Mucosa of descending colon (tissue), 3 donors: Measurements from ENCODE around the gene TXNDC11. TPM values are rescaled to one million over a fixed set of nuclear protein-coding genes. Genes with fewer than 3 reads are reported as not detected.
"Not testable (repeated sequence)": the region's sequence is repeated elsewhere in the genome, so short reads cannot be mapped to it uniquely, and the experiment has no call there.

ENCODE experiments used
- ATAC-seq: fragments of 200-7000 bp; cut with Tn5 transposase; one replicate; pipeline ENCODE4 v1.9.1; 2020; ENCODE audit warnings: mild to moderate bottlenecking, moderate library complexity
- DNase-seq, 3 donors: peaks; one replicate each; pipeline ENCODE4 v3.0.0-alpha.2; 2020
- H3K36me3 ChIP-seq: fragments of 200-600 bp; one replicate; pipeline ENCODE4 v1.8.0; 2021; ENCODE audit warnings: low read depth, mild to moderate bottlenecking
- H3K4me1 ChIP-seq: fragments of 200-600 bp; one replicate; pipeline ENCODE4 v1.8.0; 2021; ENCODE audit warnings: low read depth, mild to moderate bottlenecking
- H3K4me3 ChIP-seq: fragments of 200-600 bp; one replicate; pipeline ENCODE4 v1.8.0; 2021; ENCODE audit warnings: mild to moderate bottlenecking
- H3K9me3 ChIP-seq: fragments of 200-600 bp; one replicate; pipeline ENCODE4 v1.8.0; 2021; ENCODE audit warnings: mild to moderate bottlenecking
- intact Hi-C, 2 donors: fragments of 100-400 bp; cut with DNase I in 1 of 2; cut with micrococcal nuclease in 1 of 2; formaldehyde crosslinking; loops; one replicate each; pipeline versions ENCODE4 v1.11.0 to v1.11.1; 2022; cut with DNase I, micrococcal nuclease
- long read RNA-seq, 2 donors: library from polyadenylated mRNA; unstranded; transcript quantifications; one replicate each; pipeline ENCODE4 v2.0.0, GENCODE V29; 2019 to 2021
- total RNA-seq, 3 donors: library from RNA; stranded (reverse); fragmentation: NEBNext Ultra II Directional in 2 of 3; extraction: Animal tissue kit (Norgen Biotek cat#: 25700) in 2 of 3; gene quantifications; one replicate each; pipeline versions ENCODE4 v1.2.1 to v1.2.4, GENCODE V29; 2021 to 2023
- TF ChIP-seq, protein P1 (sequence below): fragments of 200-600 bp; IDR thresholded peaks from one replicate; pipeline ENCODE4 v1.8.0; 2022; ENCODE audit warnings: antibody characterized with exemption, mild to moderate bottlenecking
- donor health status: DM: no; HTN: no; CAD: no; lungs with moderate emphysema.
- donor health status: DM: no; HTN: no; CAD: no.
- donor health status: DM: no; HTN: yes; CAD: no.

The TXNDC11 gene, protein sequence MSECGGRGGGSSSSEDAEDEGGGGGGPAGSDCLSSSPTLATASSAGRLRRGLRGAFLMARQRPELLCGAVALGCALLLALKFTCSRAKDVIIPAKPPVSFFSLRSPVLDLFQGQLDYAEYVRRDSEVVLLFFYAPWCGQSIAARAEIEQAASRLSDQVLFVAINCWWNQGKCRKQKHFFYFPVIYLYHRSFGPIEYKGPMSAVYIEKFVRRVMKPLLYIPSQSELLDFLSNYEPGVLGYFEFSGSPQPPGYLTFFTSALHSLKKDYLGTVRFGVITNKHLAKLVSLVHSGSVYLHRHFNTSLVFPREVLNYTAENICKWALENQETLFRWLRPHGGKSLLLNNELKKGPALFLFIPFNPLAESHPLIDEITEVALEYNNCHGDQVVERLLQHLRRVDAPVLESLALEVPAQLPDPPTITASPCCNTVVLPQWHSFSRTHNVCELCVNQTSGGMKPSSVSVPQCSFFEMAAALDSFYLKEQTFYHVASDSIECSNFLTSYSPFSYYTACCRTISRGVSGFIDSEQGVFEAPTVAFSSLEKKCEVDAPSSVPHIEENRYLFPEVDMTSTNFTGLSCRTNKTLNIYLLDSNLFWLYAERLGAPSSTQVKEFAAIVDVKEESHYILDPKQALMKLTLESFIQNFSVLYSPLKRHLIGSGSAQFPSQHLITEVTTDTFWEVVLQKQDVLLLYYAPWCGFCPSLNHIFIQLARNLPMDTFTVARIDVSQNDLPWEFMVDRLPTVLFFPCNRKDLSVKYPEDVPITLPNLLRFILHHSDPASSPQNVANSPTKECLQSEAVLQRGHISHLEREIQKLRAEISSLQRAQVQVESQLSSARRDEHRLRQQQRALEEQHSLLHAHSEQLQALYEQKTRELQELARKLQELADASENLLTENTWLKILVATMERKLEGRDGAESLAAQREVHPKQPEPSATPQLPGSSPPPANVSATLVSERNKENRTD
- 10 to 100 TPM; 52.3 to 71.9 (median 60.3) TPM for total RNA-seq
- long read RNA-seq, donor 1, transcript TXNDC11-201 (12 exons, 3,140 nt): major isoform, 37 of 56 reads
- long read RNA-seq, donor 1, partial matches to known transcripts: 1 of 56 reads
- long read RNA-seq, donor 1, other reads (novel, unspliced or antisense): 18 of 56 reads
- long read RNA-seq, donor 2, transcript TXNDC11-201 (12 exons, 3,140 nt): major isoform, 7 of 17 reads
- long read RNA-seq, donor 2, partial matches to known transcripts: 5 of 17 reads
- long read RNA-seq, donor 2, other reads (novel, unspliced or antisense): 5 of 17 reads

DNA sequence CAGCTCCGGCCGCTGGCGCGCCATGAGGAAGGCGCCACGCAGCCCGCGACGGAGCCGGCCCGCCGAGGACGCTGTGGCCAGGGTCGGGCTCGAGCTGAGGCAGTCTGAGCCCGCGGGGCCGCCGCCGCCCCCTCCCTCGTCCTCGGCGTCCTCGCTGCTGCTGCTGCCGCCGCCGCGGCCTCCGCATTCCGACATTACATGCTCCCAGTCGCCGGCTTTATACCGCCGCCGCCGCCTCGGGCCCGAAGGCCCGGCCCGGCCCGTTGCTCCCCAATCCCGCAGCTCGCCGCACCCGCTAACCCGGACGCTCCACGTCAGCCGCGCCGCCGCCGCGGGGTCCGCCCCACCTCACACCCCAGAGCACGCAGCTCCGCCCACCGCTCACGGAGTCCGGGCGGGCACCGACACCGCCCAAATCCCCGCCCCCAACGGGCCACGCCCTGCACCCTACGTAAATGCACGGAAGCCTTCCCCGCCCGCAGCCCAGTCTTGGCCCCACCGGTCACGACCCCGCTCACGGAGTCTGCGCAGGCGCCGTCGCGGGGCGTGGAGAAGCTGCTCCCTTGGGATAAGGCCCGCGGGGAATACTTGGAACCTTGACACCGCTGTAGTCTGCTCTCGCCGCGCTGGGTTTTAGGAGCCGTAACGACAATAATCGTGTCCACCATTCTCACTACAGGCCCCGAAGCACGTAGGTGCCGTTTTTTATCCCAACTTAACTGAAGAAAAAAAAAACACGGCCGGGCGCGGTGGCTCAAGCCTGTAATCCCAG, at the start of gene TXNDC11:
Gene TXNDC11 (minus strand): TSS at position 322 of the 772 bp plus-strand sequence. CDS start 127 bp downstream, at position 195.
- Histone ChIP-seq H3K36me3 (peaks cover 4% of the 10 kb centered on the region), H3K9me3 (no peaks in the 10 kb centered on the region), H3K4me1 (peaks cover 34% of the 10 kb centered on the region), H3K4me3 (peak within 1 kb of the TSS; percentile 84)
- DNase-seq (peak; percentile 100), ATAC-seq (peak; percentile 95)
- TF ChIP-seq, protein P1, sequence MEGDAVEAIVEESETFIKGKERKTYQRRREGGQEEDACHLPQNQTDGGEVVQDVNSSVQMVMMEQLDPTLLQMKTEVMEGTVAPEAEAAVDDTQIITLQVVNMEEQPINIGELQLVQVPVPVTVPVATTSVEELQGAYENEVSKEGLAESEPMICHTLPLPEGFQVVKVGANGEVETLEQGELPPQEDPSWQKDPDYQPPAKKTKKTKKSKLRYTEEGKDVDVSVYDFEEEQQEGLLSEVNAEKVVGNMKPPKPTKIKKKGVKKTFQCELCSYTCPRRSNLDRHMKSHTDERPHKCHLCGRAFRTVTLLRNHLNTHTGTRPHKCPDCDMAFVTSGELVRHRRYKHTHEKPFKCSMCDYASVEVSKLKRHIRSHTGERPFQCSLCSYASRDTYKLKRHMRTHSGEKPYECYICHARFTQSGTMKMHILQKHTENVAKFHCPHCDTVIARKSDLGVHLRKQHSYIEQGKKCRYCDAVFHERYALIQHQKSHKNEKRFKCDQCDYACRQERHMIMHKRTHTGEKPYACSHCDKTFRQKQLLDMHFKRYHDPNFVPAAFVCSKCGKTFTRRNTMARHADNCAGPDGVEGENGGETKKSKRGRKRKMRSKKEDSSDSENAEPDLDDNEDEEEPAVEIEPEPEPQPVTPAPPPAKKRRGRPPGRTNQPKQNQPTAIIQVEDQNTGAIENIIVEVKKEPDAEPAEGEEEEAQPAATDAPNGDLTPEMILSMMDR: no peak
- intact Hi-C loops: loop anchor here in 1 of 2 donors (5.0 kb wide), 1 partner anchor 55 kb away; the partner anchor contains the start of gene ZC3H7A

DNA sequence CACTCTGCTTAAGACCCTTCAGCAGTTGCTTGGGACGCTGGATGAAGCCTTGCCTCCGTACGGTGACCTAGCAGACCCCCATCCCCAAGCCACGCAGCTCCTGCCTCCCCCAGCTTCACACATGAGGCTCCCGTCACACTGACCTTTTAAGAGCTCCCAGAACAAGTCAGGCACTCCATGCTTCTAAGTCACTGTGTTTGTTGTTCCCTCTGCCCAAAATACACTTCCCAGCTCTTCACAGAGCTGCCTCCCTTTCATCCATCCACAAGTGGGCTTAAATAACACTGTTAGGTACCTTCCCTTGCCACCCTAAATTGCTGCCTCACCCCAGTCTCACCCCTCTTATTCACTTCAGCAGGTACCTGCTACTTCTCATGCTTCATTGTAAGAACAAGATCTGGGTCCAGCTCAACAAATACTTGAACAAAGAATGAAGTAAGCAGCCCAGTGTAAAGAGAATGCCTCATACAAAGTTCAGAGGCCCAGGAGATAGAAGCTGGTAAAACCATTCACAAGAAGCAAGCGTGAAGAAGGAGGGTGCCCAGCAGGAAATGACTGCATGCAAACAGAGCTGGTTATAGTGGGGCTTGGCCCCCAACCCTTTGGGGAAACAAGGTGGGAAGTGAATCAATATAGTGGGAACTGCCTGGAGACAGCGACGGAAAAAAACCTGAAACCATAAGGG, 48.6 kb upstream of the TXNDC11 start:
- TF ChIP-seq, protein P1: no peak
- intact Hi-C loops: no loop called here
- DNase-seq (no peak), ATAC-seq (no peak)
- Histone ChIP-seq H3K4me3 (no peak overlapping the region), H3K36me3 (no peaks in the 10 kb centered on the region), H3K9me3 (no peaks in the 10 kb centered on the region), H3K4me1 (peaks cover 39% of the 10 kb centered on the region)

- Histone ChIP-seq H3K4me3 (no peak overlapping the region), H3K4me1 (peaks cover 38% of the 10 kb centered on the region), H3K36me3 (no peaks in the 10 kb centered on the region), H3K9me3 (no peaks in the 10 kb centered on the region)
- TF ChIP-seq, protein P1: no peak
- intact Hi-C loops: no loop called here
- DNase-seq (no peak), ATAC-seq (no peak)
Observed at GRCh38 chr16:11788914-11789313, 46.3 kb upstream of the TXNDC11 start.

DNA sequence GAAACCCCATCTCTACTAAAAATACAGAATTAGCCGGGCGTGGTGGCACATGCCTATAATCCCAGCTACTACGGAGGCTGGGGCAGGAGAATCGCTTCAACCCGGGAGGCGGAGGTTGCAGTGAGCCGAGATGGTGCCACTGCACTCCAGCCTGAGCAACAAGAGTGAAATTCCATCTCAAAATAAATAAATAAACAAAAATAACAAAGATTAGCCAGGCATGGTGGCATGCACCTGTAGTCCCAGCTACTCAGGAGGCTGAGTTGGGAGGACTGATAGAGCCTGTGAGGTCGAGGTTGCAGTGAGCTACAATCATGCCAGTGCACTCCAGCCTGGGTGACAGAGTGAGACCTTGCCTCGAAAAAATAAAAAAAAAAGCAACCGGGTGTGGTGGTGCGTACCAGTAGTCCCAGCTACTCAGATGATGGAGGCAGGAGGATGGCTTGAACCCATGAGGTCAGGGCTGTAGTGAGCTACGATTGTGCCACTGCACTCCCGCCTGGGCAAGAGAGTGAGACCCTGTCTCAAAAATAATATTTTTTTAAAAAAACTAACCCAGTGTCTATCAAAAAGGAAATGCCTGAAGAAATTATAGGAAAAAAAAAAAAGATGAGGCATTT, 42.4 kb upstream of the TXNDC11 start:
- DNase-seq, ATAC-seq, H3K36me3 ChIP-seq, H3K4me3 ChIP-seq, intact Hi-C loops, H3K9me3 ChIP-seq: not testable (repeated sequence)
- peaks cover 30% of the 10 kb centered on the region for H3K4me1 ChIP-seq

- H3K36me3 ChIP-seq, H3K9me3 ChIP-seq, ATAC-seq, intact Hi-C loops, H3K4me3 ChIP-seq, DNase-seq: not testable (repeated sequence)
- H3K4me1 ChIP-seq: peaks cover 30% of the 10 kb centered on the region
Observed at GRCh38 chr16:11784381-11784780, 41.7 kb upstream of the TXNDC11 start.
